AG10803 (cell line): ENCODE data around the gene PIANP.
A peak's percentile ranks its signal among the peaks of the same experiment; 100 is the strongest.

ENCODE experiments used
- DNase-seq: peaks from one replicate; pipeline ENCODE4 v3.0.0; 2010; ENCODE audit warnings: low read depth
- H3K4me3 ChIP-seq: 2 replicates; pipeline ENCODE4 v1.5.1; 2011; ENCODE audit warnings: mild to moderate bottlenecking, low read length, control low read depth
- CTCF ChIP-seq: conservative IDR thresholded peaks from 2 replicates; pipeline ENCODE4 v1.5.1; 2011; ENCODE audit warnings: mild to moderate bottlenecking, low read length, control low read depth, inconsistent platforms

Gene PIANP

GRCh38 chr12:6688543-6688998 is 12.0 kb downstream of the PIANP start:
- DNase-seq: peak; percentile 22
- H3K4me3 ChIP-seq: peak overlapping the region; percentile 97
- TF ChIP-seq CTCF: no peak

- no peak for TF ChIP-seq CTCF
- no peak overlapping the region for H3K4me3 ChIP-seq
- no peak for DNase-seq
These were observed 14.8 kb downstream of the PIANP start for GRCh38 chr12:6685814-6686213.

DNA sequence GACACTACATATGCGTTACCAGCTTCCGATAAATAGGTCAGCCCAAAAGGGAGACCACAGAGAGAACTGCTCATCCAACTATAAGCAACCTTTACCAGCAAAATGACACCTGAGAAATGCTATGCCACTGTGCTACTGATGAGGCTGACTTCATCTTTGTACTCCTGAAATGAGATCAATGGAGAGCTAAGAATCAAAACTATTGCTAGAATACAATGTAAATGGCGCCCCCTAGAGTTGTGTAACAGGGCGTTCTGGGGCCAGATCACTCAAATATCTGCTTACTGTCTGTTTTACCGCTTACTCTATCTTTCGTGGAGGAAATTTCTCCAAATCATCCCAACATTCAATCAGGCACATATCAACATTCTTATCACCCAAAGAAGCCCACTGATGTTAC is 16.0 kb downstream of the PIANP start:
- H3K4me3 ChIP-seq: no peak overlapping the region
- no peak for DNase-seq
- peak; percentile 47 for TF ChIP-seq CTCF

GRCh38 chr12:6676962-6677361 is 23.7 kb downstream of the PIANP start:
- no peak for TF ChIP-seq CTCF

DNA sequence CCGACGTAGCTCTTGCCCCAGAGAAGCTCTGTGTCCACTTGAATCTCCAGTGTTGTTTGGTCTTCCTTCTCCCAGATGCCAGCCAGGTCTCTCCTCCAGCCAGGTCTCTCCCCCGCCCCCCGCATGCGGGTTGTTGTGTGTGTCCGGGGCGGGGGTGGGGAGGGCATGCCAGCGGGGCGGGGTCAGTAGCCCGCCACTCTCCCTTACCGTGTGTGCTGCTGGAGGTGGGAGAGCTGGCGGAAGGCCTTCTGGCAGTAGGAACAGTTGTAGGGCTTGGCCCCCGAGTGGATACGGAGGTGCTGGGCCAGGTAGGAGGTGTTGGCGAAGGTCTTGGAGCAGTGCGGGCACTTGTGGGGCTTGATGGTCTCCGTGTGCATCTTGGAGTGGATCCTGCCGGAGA is 28.5 kb downstream of the PIANP start:
- no peak for TF ChIP-seq CTCF
- no peak for DNase-seq

More at GRCh38 chr12:6676962-6677361, 23.7 kb downstream of the PIANP start:
- DNase-seq: no peak
- no peak overlapping the region for H3K4me3 ChIP-seq

GRCh38 chr12:6667559-6668210 is 32.9 kb downstream of the PIANP start:
- TF ChIP-seq CTCF: no peak; the same call in 1 of the 2 replicates
- no peak for DNase-seq
- H3K4me3 ChIP-seq: no peak overlapping the region

More for the DNA sequence above, 28.5 kb downstream of the PIANP start:
- H3K4me3 ChIP-seq: no peak overlapping the region

DNA sequence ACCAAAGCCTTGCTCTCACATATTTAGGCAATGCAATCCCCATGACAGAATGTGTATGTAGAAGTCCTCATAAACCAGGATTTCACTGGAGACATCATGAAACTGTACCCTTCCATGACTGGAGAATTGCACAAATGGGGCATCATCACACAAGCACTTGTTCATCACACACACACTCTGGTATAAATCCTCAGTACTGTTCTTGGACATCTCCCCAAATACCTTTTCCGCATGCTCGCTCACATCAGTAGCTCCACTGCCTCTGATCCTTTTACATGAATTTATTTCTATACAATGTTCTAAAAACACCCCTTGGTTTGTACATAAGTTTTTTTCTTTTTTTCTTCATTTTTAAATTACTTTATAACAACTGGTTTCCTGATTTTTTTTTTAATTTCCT is 34.4 kb downstream of the PIANP start:
- no peak overlapping the region for H3K4me3 ChIP-seq
- TF ChIP-seq CTCF: no peak
- no peak for DNase-seq
